HG02610 (cell line): ENCODE results near the gene APEX1.
A peak's percentile ranks its signal among the peaks of the same experiment; 100 is the strongest.
"Not testable (repeated sequence)": the region's sequence is repeated elsewhere in the genome, so short reads cannot be mapped to it uniquely, and the experiment has no call there.

Source experiments
- ATAC-seq: cut with Tn5 transposase; IDR thresholded peaks from one replicate; pipeline ENCODE4 v1.9.1; 2021; ENCODE audit warnings: mild to moderate bottlenecking, moderate library complexity; ENCODE audit not compliant: unreplicated experiment

The APEX1 gene

DNA sequence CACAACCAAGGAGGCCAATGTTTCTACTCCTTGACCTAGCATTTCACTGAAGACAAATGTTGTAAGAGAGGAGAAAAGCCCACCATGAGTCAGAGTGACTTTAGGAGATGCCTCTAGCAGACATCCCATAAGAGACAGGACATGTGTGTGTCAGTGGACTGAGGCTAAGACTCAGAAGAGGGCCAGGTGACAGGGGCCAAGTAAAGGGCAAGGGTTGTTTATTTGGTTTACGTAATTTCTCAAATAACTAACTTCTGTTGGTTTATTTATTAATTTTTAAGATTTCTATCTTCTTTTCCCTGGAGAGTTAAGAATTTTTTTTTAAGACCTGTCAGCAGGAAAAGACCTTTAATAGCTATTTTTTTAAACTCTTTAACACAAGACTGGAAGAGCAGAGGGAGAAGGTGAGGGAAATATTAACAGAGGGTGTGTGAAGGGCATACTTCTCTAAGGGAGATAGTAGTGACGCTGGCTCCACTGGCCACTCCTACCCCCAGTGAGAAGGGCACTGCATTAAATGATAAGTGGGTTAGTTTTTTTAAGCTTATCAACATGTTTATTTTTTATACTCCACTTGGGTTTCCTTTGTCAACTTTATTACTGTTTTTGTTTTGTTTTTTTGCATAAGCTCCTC, 17.6 kb downstream of the APEX1 start:
- no peak for ATAC-seq

DNA sequence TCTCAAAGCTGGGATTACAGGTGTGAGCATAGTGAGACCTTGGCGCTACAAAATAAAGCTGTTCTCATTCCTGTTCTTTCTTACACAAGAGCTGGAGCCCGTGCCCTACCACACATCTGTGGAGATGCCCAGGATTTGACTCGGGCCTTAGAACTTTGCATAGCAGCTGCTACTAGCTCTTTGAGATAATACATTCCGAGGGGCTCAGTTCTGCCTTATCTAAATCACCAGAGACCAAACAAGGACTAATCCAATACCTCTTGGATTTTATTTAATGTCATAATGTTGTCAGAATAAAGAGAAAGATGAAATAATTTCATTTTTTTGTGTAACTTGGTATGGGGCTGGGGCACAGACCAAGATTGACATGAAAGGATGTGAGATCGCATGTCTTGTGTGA, 21.8 kb downstream of the APEX1 start:
- ATAC-seq: no peak

DNA sequence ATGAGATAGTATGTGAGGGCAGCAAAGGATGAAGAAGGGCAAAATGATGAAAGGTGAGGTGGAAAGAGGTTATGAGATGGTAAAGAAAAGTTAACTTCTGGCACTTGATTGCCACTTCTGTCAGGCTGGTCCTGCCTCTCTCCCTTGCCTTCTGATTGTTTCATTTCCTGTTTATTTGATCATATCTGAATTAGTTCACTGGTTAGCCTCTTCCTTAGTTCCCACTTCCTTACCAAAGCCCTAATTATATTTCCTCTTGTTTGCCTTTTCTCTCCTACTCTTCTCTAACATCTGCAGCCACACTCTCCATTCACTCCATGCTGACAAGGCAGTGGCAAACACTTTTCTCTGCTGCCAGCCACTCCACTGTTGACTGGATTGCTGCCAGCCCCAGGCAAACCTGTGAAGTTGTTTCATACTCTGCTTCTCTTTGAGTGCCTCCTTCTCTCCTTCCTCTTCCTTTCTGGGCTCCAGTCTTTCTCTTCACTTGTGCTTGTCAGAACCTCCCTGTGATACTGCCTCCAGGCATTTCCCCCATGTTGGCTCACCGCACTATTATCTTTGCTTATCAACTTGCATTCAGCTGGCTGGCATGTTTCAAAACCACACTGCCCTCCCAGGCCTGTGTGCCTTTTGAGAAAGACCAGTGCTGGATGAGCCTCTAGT, 22.3 kb downstream of the APEX1 start:
- ATAC-seq: no peak

DNA sequence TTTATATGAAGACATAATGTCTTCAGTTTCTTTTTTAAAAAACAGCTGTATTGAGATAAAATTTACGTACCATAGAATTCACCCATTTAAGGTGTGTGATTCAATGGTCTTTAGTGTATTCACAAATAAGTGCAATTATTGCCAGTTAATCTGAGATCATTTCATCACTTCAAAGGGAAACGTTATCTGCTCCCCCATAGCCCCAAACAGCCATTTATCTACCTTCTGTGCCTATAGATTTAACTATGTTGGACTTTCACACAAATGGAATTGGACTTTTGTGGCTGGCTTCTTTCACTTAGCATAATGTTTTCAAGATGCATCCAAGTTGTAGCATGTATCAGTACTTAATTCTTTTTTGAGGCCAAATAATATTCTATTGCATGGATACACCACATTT, 23.9 kb downstream of the APEX1 start:
- no peak for ATAC-seq

DNA sequence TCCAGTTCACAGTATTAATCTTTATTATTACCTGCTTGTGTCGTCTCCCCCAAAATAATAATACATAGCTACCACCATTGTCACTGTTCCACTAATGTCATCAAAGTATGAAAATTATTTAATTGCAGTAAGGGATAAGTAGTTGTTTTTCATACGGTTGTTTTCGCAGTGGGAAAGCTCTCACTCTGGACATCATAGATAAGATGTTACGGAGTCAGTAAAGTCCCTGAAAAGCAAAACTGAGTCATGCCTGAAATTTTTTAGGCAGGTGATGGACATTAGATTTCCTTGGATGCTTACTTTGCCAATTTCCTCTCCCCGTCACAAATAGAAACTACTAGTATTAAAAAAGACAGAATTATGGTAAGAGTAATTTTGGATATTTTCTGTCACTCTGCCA, 27.4 kb downstream of the APEX1 start:
- no peak for ATAC-seq

DNA sequence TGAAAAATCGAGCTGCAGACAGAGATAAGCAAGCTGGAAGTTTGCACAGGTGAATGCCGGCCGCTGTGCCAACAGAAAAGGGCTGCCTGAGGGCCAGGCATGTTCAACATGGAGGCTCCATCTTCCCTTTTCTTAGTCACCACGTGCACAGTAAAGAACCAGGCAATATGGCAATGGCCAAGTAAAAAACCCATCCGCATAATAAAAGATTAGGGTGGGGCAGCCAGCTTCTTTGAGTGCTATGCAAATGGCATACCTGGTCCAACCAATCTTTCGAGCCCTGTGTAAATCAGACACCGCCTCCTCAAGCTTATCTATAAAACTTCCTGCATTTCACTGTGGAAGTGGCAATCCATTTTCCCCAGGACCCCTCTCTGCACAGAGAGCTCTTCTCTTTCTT, 30.9 kb downstream of the APEX1 start:
- no peak for ATAC-seq

DNA sequence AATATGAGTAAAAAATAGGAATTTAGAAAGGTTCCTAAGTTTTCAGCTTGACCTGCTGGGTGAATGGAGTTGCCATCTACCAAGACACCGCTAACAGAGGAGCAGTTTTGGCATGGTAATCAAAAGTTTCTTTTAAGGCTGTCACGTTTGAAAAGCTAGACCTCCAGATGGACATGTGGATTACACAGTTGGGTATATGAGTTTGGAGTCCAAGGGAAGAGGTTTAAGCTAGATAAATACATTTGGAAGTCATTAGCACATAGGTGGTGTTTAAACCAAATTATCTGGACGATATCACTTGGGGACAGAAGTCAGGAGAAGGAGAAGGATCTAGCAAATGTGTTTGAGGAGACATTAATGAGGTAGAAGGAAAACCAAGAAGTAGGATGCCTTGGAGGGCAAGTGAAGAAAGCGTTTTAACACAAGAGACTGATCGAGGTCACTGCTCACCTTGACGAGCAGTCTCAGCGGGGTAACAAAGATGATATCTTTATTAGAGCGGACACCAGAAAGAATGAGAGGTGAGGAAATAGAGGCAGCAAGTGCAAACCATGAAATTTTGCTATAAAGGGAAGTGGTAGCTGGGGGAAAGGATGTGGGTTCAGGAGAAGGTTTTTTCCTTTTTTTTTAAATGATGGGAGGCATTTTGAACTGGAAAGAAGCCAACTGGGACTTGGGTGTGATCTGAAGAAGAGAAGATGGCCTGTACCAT, 31.8 kb downstream of the APEX1 start:
- ATAC-seq: no peak

DNA sequence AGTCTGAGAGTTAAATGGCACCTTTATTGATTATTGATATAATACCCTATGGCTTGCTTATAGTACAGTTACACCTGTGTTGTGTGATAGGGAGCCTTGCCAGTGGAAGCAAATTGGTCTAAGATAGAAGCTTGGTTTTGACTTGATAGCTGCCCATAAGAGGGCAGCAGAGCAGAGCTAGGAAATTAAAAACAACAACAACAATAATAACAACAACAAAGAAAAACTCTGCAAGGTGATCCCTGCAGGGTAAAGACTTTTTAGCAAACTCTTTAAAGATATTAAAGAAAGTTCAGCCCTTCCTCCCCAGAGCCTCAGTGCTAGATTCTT, 32.3 kb downstream of the APEX1 start:
- no peak for ATAC-seq

DNA sequence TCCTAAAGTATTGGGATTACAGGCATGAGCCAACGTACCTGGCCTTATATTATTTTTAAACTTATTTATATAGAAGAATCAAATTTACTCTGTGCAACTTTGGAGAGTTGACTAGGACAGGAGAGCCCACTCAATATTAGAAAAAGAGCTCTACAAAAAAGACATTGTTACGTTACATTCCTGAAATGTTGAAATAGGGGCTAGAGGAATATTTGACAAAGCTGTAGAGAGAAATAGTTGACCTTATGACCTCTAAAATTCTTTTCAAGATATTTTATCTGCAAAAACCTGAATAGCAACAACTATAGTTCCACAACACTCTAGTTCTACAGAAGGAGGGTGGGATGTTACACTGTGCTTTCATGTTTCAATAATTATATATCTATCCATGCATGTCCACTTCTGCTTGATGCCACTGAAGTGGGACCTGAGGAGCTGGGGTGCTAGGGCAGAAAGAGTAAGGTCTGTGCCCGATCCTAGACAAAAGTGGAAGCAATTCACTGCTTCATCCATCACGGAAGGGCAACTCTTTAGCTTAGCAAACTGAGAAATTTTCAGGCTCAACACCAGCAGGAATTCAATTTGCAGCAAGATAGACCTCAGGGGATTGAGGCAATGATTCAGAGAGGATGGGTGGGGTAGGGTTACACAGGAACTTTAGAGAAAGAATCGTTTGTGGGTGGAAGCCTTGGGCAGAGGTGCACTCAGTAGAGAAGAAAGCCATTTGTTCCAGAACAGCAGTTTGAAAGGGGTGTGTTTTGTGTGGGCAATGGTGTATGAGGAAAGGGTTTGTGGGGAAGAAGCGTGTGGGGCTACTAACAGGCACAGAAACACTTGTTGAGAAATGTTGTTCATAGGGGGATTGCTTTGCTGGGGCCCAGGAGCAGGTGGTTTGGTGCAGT, 34.3 kb downstream of the APEX1 start:
- peak; percentile 71 for ATAC-seq

DNA sequence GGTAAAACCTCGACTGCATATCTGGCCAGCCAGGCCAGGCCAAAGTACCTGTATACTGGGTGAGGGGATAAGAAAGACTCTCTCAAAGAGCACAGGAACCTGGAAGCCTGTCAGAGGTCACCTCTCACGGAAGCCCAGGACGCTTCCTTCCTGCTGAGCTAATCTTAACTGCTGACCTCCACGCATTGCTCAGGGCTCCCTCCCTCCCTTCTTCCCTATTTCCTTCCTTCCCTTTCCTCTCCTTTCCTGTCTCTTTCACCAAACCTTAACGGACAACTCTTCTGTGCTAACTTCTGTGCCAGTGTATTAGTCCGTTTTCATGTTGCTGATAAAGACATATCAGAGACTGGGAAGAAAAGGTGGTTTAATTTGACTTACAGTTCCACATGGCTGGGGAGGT, 35.5 kb downstream of the APEX1 start:
- ATAC-seq: no peak

DNA sequence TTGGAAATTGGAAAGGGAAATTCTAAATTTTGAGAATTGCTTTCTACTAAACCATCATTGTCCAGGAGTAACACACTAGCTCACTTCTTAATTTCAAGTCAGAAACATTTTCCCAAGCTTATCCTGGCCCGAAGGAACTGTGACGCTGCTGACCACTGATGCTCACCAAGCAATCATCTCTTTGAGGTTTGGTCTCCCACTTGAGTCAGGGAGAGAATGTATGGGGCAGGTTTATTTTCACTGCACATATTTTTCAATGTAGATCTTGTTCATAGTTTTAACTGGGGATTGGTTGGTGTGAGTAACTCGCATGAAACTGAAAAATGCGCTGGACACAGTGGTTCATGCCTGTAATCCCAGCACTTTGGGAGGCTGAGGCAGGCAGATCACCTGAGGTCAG, 37.5 kb downstream of the APEX1 start:
- no peak for ATAC-seq

DNA sequence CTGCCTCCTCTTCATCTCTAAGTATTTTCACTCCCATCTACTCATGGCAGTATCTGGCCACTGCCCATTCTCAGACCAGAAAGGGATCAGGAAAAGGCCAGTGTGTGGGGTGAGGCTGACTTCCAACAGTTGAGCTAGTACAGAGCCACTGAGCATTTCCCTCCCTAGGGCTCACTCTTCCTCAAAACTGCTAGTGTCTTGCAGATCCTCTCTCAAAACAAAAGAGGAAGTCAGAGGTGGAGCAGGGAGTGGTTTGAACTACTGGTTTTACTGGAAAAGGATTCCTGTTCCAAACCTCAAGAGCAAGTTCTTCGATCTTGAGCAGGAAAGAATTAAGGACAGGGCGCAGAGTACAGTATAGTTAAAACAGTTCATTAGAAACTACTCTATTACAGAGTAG, 38.6 kb downstream of the APEX1 start:
- no peak for ATAC-seq

DNA sequence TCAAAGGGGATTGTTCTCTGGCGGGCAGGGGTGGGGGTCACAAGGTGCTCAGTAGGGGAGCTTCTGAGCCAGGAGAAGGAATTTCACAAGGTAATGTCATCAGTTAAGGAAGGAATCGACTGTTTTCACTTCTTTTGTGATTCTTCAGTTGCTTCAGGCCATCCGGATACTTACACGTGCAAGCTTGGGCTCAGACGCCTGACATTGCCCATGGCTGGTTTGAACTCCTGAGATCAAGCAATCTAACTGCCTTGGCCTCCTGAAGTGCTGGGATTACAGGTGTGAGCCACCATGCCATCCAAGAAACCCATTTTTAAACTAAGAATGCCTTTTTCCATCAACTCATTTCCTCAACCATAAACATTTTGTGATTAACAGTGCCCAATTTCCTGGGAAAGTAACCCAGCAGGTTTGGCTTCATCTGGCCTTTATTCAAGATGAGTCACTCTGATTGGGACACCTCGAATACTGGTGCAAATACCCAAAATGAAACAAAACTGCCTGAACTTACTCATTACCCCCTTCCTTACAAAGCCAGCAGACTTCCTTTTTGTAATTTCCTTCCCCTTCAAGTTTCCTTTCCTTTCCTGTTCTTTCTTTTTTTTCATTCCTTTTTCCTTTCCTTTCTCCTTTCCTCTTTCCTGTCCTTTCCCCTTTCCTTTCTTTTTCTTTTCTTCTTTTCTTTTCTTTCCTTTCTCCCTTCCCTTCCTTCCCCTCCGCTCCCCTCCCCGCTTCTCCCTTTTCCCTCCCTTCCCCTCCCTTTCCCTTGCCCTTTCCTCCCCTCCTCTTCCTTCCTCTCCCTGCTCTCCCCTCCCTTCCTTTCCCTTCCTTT, 40.1 kb downstream of the APEX1 start:
- no peak for ATAC-seq

DNA sequence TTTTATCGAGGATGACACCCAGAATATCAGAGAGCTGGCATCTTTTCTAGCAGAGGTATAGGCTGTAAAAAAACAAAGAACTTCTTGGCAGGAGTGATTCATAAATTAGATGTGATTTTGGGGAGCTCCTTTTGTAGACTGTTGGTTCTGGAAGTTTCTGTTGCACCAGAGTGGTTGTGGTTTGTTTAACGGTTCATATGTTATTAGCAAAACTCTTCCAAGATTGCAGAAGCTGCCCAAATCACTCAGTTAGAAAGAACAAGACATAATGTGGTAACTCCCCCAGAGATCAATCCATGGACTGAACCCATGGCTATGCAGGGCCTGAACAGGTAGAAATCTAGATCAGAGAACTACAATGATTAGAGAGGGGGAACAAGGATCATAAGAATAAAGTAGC, 43.6 kb downstream of the APEX1 start:
- ATAC-seq: no peak

DNA sequence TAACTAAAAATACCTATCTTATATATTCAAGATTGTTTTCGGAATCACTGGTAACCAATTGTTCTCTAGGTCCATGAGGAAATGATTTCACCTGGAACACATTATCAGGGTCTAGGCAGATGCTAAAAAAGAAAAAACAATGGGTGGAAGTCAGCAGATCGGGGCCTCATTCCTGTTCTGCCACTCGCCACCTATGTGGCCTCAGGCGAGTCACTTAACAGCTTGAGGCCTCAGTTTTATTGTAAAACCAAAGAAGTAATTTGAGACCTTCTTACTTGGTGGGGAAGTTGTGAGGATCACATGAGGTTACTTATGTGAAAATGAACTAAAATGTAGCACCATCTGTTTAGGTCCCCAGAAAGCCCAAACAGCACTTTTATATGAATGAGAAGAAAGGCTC, 44.1 kb downstream of the APEX1 start:
- ATAC-seq: no peak

DNA sequence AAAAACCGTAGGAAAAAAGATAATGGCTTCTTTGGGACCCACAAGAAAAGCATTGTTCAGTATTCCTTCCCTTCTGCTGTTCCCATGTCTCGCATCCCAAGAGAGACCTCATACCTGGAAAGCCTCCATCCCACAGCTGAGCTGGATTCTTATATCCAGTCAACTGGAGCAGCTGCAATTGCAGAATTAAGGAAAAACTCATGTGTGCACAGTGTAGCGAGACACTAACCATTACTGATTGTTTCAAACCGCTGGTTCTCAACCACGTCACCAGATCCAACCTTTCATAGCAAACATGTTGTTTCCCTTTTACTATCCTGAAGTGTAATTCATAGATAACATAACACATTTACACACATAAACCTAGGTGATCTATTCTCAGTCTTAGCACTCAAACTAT, 44.9 kb downstream of the APEX1 start:
- no peak for ATAC-seq

DNA sequence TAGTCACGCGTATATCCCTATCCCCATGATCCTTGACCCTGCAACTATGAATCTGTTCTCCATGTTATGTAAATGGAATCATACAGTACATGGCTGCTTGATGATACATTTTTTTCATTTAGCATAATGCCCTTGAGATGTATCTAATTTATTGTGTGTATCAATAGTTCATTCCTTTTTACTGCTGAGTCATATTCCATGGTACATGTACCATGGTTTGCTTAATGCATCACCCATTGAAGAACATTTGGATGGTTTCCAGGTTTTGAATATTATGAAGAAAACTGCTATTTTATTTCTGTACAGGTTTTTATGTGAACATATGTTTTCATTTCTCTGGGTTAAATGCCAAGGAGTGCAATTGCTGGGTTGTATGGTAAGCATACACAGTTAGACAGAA, 46.3 kb downstream of the APEX1 start:
- ATAC-seq: no peak

DNA sequence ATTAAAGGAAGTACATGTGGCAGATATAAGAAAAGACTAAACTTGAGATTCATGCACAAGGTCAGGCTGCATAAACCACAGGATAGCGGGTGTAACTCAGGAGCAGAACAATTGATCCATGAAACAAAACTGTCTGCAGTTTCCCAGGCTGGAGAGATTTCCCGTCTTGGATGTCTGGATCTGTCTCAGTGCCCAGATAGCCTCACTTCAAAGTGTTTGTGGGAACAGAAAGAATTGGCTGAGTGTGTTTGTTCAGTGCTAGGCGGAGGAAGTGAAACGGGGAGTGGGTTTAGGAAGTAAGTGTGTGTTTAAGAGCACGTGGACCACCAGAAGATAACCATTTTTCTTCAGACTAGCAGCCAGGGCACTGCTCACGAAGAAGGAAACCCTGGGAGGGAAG, 48.9 kb downstream of the APEX1 start:
- no peak for ATAC-seq

DNA sequence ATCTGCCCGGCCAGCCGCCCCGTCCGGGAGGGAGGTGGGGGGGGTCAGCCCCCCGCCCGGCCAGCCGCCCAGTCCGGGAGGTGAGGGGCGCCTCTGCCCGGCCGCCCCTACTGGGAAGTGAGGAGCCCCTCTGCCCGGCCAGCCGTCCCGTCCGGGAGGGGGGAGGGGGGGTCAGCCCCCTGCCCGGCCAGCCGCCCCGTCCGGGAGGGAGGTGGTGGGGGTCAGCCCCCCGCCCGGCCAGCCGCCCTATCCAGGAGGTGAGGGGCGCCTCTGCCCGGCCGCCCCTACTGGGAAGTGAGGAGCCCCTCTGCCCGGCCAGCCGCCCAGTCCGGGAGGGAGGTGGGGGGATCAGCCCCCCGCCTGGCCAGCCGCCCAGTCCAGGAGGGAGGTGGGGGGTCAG, 51.2 kb downstream of the APEX1 start:
- ATAC-seq: not testable (repeated sequence)

DNA sequence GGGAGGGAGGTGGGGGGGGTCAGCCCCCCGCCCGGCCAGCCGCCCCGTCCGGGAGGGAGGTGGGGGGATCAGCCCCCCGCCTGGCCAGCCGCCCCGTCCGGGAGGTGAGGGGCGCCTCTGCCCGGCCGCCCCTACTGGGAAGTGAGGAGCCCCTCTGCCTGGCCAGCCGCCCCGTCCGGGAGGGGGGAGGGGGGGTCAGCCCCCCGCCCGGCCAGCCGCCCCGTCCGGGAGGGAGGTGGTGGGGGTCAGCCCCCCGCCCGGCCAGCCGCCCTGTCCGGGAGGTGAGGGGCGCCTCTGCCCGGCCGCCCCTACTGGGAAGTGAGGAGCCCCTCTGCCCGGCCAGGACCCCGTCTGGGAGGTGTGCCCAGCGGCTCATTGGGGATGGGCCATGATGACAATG, 51.7 kb downstream of the APEX1 start:
- not testable (repeated sequence) for ATAC-seq
